ENCODE data around the gene TCIRG1. TPM values are rescaled to one million over a fixed set of nuclear protein-coding genes. Genes with fewer than 3 reads are reported as not detected.
"Not testable (repeated sequence)": the region's sequence is repeated elsewhere in the genome, so short reads cannot be mapped to it uniquely, and the experiment has no call there.

TCIRG1 gene
- total RNA-seq = 100 to 1,000 TPM; 260 to 697 (median 380) TPM

GRCh38 chr11:68038718-68039525 is at the start of gene TCIRG1:
TCIRG1 (plus strand) TSS chr11:68039025; CDS start chr11:68041272, 2,247 bp downstream.
- peak; percentile 92 for DNase-seq
- Histone ChIP-seq H3K9me3 (no peaks in the 10 kb centered on the region), H3K4me3 (peak within 1 kb of the TSS; percentile 46 to 74 (median 65)), H3K27ac (peak within 1 kb of the TSS; percentile 86 to 93 (median 90)), H3K4me1 (peaks cover 17 to 50% (median 34%) of the 10 kb centered on the region in 4 donors), H3K36me3 (peaks cover 0 to 5% (median 0%) of the 10 kb centered on the region in 4 donors), H3K27me3 (no peaks in the 10 kb centered on the region)
- in situ Hi-C loops (cut with MboI; ENCODE audit: low pct_ligation_motif_present in 1 of 4, low pct_unique_long_range_greater_than_20kb in 1 of 4, low sequenced_read_pairs in 3 of 4) (no loop called here), intact Hi-C loops (cut with DNase I; ENCODE audit: low total_unique reads) (loop anchor here (10.0 kb wide), 1 partner anchor 86 kb away; the partner anchor contains the start of gene CHKA)
- TF ChIP-seq CTCF (IDR thresholded peaks at IDR 0.05) (peak in 2 of 5 experiments; percentile 36 to 46), POLR2AphosphoS5 (IDR thresholded peaks at IDR 0.05) (peak; percentile 97 to 98 (median 98)), EP300 (IDR thresholded peaks at IDR 0.05; ENCODE audit: low read depth) (no peak), POLR2A (IDR thresholded peaks at IDR 0.05) (peak; percentile 96)
- 2% methylated on average over 45 of the region's 51 CpGs; no CpG with 5 or more reads in 1 of the 2 donors for WGBS, 2 donors (ENCODE audit: low coverage in 1 of 2)

- intact Hi-C loops (cut with DNase I; ENCODE audit: low total_unique reads); H3K9me3 ChIP-seq; H3K36me3 ChIP-seq; DNase-seq; in situ Hi-C loops (cut with MboI; ENCODE audit: low pct_ligation_motif_present in 1 of 4, low pct_unique_long_range_greater_than_20kb in 1 of 4, low sequenced_read_pairs in 3 of 4); H3K27ac ChIP-seq: not testable (repeated sequence)
- 34% methylated on average over 22 of the region's 58 CpGs; no CpG with 5 or more reads in 1 of the 2 donors for WGBS, 2 donors (ENCODE audit: low coverage in 1 of 2)
- peaks cover 0 to 10% (median 8%) of the 10 kb centered on the region in 4 donors for H3K4me1 ChIP-seq
- peak overlapping the region in 1 of 4 donors; percentile 32 for H3K4me3 ChIP-seq
- H3K27me3 ChIP-seq = peaks cover 11% of the 10 kb centered on the region
Measured at GRCh38 chr11:67990546-67991346, 48.1 kb upstream of the TCIRG1 start.

- peak overlapping the region in 1 of 4 donors; percentile 32 for H3K4me3 ChIP-seq
Measured at GRCh38 chr11:67991347-67992121, 47.3 kb upstream of the TCIRG1 start.

GRCh38 chr11:67993821-67994220 is 45.0 kb upstream of the TCIRG1 start:
- peak; percentile 50 to 83 (median 68) for TF ChIP-seq CTCF (IDR thresholded peaks at IDR 0.05)
- intact Hi-C loops (cut with DNase I; ENCODE audit: low total_unique reads); H3K36me3 ChIP-seq; H3K9me3 ChIP-seq; H3K4me3 ChIP-seq; in situ Hi-C loops (cut with MboI; ENCODE audit: low pct_ligation_motif_present in 1 of 4, low pct_unique_long_range_greater_than_20kb in 1 of 4, low sequenced_read_pairs in 3 of 4); H3K27ac ChIP-seq: not testable (repeated sequence)
- DNase-seq = peak; percentile 76
- Histone ChIP-seq H3K4me1 (peaks cover 0 to 25% (median 12%) of the 10 kb centered on the region in 4 donors), H3K27me3 (peaks cover 11% of the 10 kb centered on the region)
- WGBS, 2 donors (ENCODE audit: low coverage in 1 of 2) = 10% methylated on average over 12 of the region's 12 CpGs; no CpG with 5 or more reads in 1 of the 2 donors

More at GRCh38 chr11:67991347-67992121, 47.3 kb upstream of the TCIRG1 start:
- H3K36me3 ChIP-seq; DNase-seq; in situ Hi-C loops (cut with MboI; ENCODE audit: low pct_ligation_motif_present in 1 of 4, low pct_unique_long_range_greater_than_20kb in 1 of 4, low sequenced_read_pairs in 3 of 4); intact Hi-C loops (cut with DNase I; ENCODE audit: low total_unique reads); H3K9me3 ChIP-seq; H3K27ac ChIP-seq: not testable (repeated sequence)
- H3K27me3 ChIP-seq = peaks cover 11% of the 10 kb centered on the region
- peaks cover 0 to 15% (median 10%) of the 10 kb centered on the region in 4 donors for H3K4me1 ChIP-seq
- WGBS, 2 donors (ENCODE audit: low coverage in 1 of 2) = 51% methylated on average over 50 of the region's 70 CpGs; no CpG with 5 or more reads in 1 of the 2 donors

GRCh38 chr11:67994387-67994786 is 44.4 kb upstream of the TCIRG1 start:
- Histone ChIP-seq H3K4me1 (peaks cover 0 to 25% (median 12%) of the 10 kb centered on the region in 4 donors), H3K27me3 (peaks cover 11% of the 10 kb centered on the region)
- H3K4me3 ChIP-seq; in situ Hi-C loops (cut with MboI; ENCODE audit: low pct_ligation_motif_present in 1 of 4, low pct_unique_long_range_greater_than_20kb in 1 of 4, low sequenced_read_pairs in 3 of 4); intact Hi-C loops (cut with DNase I; ENCODE audit: low total_unique reads); H3K9me3 ChIP-seq; DNase-seq; H3K36me3 ChIP-seq; H3K27ac ChIP-seq: not testable (repeated sequence)
- 91% methylated on average over 5 of the region's 5 CpGs; no CpG with 5 or more reads in 1 of the 2 donors for WGBS, 2 donors (ENCODE audit: low coverage in 1 of 2)

GRCh38 chr11:67995129-67995528 is 43.7 kb upstream of the TCIRG1 start:
- in situ Hi-C loops (cut with MboI; ENCODE audit: low pct_ligation_motif_present in 1 of 4, low pct_unique_long_range_greater_than_20kb in 1 of 4, low sequenced_read_pairs in 3 of 4); H3K9me3 ChIP-seq; H3K4me3 ChIP-seq; intact Hi-C loops (cut with DNase I; ENCODE audit: low total_unique reads); DNase-seq; H3K27ac ChIP-seq; H3K36me3 ChIP-seq: not testable (repeated sequence)
- H3K4me1 ChIP-seq = peaks cover 0 to 25% (median 12%) of the 10 kb centered on the region in 4 donors
- 97% methylated on average over 3 of the region's 3 CpGs; no CpG with 5 or more reads in 1 of the 2 donors for WGBS, 2 donors (ENCODE audit: low coverage in 1 of 2)
- H3K27me3 ChIP-seq = peaks cover 11% of the 10 kb centered on the region

- WGBS, 2 donors (ENCODE audit: low coverage in 1 of 2) = 81% methylated on average over 8 of the region's 14 CpGs; no CpG with 5 or more reads in 1 of the 2 donors
- H3K4me1 ChIP-seq = peaks cover 0 to 25% (median 12%) of the 10 kb centered on the region in 4 donors
- in situ Hi-C loops (cut with MboI; ENCODE audit: low pct_ligation_motif_present in 1 of 4, low pct_unique_long_range_greater_than_20kb in 1 of 4, low sequenced_read_pairs in 3 of 4); H3K36me3 ChIP-seq; H3K27ac ChIP-seq; intact Hi-C loops (cut with DNase I; ENCODE audit: low total_unique reads); H3K4me3 ChIP-seq; H3K9me3 ChIP-seq; DNase-seq: not testable (repeated sequence)
- peaks cover 11% of the 10 kb centered on the region for H3K27me3 ChIP-seq
Measured at GRCh38 chr11:67995579-67995978, 43.2 kb upstream of the TCIRG1 start.
